Endothelial cell of hepatic sinusoid (primary cell): Measurements from ENCODE around the gene FKBP15.
"Not testable (repeated sequence)": the region's sequence is repeated elsewhere in the genome, so short reads cannot be mapped to it uniquely, and the experiment has no call there.

Experiments used
- in situ Hi-C: cut with HindIII; loops from 2 replicates; pipeline ENCODE4 v1.10.0; 2017; ENCODE audit warnings: low sequenced_read_pairs

FKBP15 gene

DNA sequence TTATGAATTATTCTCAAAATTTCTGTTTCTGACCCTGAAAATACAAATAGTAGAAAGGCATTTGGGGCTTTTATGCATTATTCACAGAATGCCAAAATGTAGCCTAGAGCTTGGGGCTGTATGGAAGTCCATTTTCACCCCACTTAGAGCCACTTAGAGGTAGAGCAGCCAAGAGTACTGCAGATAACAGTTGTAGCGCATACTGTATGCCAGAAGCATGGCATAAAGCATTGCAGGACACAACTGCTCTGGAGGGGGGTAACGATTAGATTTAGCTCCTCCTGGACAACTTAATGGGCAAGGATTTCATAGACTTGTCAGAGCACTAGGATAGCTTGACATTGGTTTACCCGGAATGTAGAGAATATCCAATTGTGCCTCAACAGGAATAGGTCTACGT lies 15.9 kb upstream of the FKBP15 start:
- in situ Hi-C loops: no loop called here

GRCh38 chr9:113235701-113236255 lies 14.7 kb upstream of the FKBP15 start:
- in situ Hi-C loops: not testable (repeated sequence)

GRCh38 chr9:113231701-113232100 lies 10.6 kb upstream of the FKBP15 start:
- in situ Hi-C loops: no loop called here

- in situ Hi-C loops: no loop called here
These were observed 7.1 kb upstream of the FKBP15 start for GRCh38 chr9:113228130-113228665.

GRCh38 chr9:113227436-113227835 lies 6.4 kb upstream of the FKBP15 start:
- in situ Hi-C loops: no loop called here

- in situ Hi-C loops: no loop called here
These were observed 2.9 kb upstream of the FKBP15 start for GRCh38 chr9:113223963-113224362.

GRCh38 chr9:113222482-113222841 lies 1.4 kb upstream of the FKBP15 start:
- in situ Hi-C loops: no loop called here

DNA sequence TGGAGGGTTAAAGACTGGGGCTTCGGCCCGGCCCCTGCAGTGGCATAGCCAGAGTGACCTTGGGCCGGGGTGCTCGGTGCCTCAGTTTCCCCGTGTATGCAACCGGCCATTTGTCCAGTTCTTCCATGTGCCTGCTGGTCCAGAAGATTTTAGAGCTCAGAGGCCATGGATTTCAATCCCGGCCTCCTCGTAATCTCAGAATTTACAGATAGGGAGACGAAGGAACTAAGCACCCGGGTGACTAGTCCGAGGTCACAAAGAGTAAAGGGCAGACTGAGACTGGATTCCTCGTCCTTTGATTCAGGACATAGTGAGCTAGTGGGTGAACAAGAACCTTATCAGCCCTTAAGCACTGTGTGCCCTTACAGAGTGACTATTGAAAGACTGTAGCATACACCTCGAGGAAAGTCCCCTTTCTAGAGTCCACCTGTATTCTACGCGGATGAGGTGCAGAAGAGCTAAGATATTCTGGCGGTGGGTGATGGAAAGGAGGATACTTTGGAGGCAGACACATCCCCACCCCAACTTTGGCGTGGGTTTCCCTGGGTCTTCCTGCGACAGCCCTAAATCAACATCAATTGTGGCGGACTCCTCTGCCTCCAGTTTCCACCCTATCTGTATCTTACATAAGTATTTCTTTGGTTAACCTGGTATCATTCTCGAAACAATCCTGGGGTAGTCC lies 864 bp upstream of the FKBP15 start:
- in situ Hi-C loops: no loop called here

DNA sequence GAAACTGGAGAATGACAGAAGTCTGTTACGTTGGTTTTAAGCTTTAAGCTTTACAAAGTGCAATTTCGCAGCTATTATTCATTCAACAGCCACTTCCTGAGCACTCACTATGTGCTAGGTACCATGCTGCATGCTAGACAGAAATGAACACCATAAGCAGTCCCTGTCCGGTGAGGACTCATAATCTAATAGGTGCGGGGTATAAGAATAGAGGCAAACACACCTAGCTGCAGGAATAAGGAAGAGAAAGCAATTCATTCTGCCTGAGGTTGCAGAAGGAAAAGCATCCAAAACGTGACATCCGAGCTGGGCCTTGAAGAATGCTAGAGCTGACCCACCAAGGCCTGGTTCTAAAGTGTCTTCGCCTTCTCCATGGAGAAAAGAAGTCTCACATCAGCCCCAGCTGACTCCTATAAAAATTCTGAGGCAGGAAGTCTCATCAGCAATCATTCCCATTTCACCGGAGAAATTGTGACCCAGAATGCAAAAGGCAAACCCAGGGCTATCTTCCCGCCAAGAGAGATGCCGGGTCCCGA lies 542 bp downstream of the FKBP15 start:
- in situ Hi-C loops: no loop called here

GRCh38 chr9:113219969-113220368 lies 1.1 kb downstream of the FKBP15 start:
- in situ Hi-C loops: no loop called here

GRCh38 chr9:113219186-113219936 lies 1.7 kb downstream of the FKBP15 start:
- in situ Hi-C loops: no loop called here

DNA sequence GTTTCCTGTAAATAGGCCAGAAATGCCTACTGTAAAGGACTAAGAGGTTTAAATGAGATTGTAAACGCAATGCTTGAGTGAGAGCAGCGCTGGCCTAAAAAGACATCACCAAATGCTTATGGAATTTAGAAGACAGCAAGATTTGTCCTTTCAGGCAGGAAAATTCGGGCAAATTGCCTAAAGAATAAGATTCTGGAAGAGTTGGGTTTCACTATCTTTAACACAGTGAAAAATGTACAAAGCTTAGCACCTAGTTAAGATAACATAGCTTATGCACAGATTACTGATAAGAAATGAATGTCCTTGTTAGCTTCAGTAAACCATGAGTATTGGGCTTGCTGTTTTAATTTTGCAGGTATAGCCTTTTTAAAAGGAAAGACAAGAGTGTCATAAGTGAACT lies 4.7 kb downstream of the FKBP15 start:
- in situ Hi-C loops: no loop called here

DNA sequence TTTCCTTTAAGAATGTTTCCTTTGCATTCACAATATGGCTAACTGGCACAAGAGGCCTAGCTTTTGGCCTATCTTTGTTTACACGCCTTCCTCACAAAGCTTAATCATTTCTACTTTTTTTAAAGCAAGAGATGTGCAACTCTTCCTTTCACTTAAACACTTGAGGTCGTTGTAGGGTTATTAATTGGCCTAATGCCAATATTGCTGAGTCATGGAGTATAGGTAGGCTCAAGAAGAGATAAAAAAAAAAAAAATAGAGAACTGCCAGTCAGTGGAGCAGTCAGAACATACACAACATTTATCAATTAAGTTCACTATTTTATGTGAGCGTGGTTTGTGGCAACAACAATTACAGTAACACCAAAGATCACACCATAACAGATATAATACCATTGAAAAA lies 5.9 kb downstream of the FKBP15 start:
- in situ Hi-C loops: no loop called here

DNA sequence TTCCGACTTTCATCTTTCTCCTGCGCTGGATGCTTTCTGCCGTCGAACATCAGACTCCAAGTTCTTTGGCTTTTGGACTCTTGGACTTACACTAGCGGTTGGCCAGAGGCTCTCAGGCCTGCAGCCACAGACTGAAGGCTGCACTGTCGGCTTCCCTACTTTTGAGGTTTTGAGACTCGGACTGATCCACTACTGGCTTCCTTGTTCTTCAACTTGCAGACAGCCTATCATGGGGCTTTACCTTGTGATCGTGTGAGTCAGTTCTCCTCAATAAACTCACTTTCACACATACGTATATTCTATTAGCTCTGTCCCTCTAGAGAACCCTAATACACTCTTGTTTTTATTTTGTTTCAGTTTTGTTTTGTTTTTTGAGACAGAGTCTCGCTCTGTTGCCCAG lies 10.3 kb downstream of the FKBP15 start:
- in situ Hi-C loops: no loop called here

- in situ Hi-C loops: no loop called here
These were observed 15.2 kb downstream of the FKBP15 start for GRCh38 chr9:113205861-113206260.

DNA sequence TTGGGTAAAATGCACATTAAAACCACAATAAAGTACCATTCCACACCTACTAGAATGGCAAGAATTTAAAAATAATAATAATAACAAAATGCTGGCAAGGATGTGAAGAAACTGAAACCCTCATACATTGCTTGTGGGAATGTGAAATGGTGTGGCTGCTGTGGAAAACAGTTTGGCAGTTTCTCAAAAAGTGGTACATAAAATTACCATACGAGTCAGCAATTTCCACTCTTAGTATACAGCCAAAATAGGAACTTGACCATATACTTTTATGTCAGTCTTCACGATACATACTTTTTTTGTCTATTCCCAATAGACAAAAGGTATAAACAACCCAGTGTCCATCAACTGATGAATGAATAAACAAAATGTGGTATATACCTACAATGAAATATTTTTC lies 15.6 kb downstream of the FKBP15 start:
- in situ Hi-C loops: no loop called here

GRCh38 chr9:113199683-113200329 lies 21.3 kb downstream of the FKBP15 start:
- in situ Hi-C loops: no loop called here

DNA sequence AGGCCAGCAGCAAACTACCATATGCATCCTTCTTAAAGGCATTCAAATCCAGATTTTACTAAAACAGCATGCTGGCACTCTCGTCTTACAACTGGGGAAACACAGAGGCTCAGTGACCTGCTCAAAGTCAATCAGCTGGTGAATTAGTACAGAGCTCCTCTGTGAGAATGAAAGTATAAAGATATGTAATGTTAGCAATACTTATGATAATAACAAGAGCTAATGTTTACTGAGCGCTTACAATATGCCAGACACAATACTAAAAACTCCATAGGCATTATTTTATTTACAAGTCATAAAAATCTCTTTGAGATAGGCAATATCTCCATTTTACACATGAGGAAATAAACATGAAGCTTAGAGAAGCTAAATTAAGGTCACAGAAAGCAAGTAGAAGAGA lies 28.6 kb downstream of the FKBP15 start:
- in situ Hi-C loops: no loop called here

- in situ Hi-C loops: no loop called here
These were observed 33.0 kb downstream of the FKBP15 start for GRCh38 chr9:113187929-113188595.

GRCh38 chr9:113186137-113186755 lies 34.8 kb downstream of the FKBP15 start:
- in situ Hi-C loops: no loop called here
